ENCODE results near the gene AP4B1.

The AP4B1 gene

DNA sequence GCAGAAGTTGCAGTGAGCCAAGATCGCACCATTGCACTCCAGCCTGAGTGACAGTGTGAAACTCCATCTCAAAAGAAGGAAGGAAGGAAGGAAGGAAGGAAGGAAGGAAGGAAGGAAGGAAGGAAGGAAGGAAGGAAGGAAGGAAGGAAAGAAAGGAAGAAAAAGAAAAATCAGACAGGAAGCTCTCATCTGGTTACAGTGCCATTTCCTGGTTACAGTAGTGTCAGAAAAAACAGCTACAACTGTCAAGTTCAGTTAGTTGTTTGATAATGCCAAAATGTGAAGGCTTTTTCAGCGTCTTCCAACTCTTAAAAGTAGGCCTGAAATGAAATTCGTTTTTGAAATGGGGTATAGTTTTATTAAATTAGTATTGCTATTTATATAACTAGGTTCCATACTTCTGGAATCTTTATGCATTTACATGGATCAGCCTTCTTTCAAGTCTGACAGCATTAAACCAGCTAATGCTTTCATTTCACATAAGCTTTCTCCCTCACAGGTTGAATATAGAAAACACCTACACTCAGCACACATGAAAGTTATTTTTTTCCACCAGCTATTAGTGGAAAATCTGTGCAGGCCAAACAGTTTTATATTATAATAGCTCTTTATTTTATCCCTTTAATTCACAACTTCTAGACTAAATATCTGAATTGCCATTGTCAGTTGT is 54.3 kb downstream of the AP4B1 start:
- DNase-seq (ENCODE audit: low read depth in 1 of 2, low spot score in 1 of 2), result no peak
- Histone ChIP-seq H3K27ac (replicated peaks) (no peak overlapping the region), H3K27me3 (ENCODE audit: insufficient read depth, poor library complexity, severe bottlenecking) (no peaks in the 10 kb centered on the region), H3K4me3 (replicated peaks; ENCODE audit: insufficient read depth, low read length) (no peak overlapping the region)
- no peak for TF ChIP-seq SPI1 (IDR thresholded peaks at IDR 0.05; ENCODE audit: borderline replicate concordance, low read depth)
- TF ChIP-seq POLR2AphosphoS5 (IDR thresholded peaks at IDR 0.05; ENCODE audit: low read depth), result no peak
- TF ChIP-seq, protein P1, sequence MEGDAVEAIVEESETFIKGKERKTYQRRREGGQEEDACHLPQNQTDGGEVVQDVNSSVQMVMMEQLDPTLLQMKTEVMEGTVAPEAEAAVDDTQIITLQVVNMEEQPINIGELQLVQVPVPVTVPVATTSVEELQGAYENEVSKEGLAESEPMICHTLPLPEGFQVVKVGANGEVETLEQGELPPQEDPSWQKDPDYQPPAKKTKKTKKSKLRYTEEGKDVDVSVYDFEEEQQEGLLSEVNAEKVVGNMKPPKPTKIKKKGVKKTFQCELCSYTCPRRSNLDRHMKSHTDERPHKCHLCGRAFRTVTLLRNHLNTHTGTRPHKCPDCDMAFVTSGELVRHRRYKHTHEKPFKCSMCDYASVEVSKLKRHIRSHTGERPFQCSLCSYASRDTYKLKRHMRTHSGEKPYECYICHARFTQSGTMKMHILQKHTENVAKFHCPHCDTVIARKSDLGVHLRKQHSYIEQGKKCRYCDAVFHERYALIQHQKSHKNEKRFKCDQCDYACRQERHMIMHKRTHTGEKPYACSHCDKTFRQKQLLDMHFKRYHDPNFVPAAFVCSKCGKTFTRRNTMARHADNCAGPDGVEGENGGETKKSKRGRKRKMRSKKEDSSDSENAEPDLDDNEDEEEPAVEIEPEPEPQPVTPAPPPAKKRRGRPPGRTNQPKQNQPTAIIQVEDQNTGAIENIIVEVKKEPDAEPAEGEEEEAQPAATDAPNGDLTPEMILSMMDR (IDR thresholded peaks at IDR 0.05; ENCODE audit: insufficient read depth, low read length), result no peak
- no peak for TF ChIP-seq GABPA (IDR thresholded peaks at IDR 0.05; ENCODE audit: low read depth)
- TF ChIP-seq, protein P2, sequence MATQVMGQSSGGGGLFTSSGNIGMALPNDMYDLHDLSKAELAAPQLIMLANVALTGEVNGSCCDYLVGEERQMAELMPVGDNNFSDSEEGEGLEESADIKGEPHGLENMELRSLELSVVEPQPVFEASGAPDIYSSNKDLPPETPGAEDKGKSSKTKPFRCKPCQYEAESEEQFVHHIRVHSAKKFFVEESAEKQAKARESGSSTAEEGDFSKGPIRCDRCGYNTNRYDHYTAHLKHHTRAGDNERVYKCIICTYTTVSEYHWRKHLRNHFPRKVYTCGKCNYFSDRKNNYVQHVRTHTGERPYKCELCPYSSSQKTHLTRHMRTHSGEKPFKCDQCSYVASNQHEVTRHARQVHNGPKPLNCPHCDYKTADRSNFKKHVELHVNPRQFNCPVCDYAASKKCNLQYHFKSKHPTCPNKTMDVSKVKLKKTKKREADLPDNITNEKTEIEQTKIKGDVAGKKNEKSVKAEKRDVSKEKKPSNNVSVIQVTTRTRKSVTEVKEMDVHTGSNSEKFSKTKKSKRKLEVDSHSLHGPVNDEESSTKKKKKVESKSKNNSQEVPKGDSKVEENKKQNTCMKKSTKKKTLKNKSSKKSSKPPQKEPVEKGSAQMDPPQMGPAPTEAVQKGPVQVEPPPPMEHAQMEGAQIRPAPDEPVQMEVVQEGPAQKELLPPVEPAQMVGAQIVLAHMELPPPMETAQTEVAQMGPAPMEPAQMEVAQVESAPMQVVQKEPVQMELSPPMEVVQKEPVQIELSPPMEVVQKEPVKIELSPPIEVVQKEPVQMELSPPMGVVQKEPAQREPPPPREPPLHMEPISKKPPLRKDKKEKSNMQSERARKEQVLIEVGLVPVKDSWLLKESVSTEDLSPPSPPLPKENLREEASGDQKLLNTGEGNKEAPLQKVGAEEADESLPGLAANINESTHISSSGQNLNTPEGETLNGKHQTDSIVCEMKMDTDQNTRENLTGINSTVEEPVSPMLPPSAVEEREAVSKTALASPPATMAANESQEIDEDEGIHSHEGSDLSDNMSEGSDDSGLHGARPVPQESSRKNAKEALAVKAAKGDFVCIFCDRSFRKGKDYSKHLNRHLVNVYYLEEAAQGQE (IDR thresholded peaks at IDR 0.05; ENCODE audit: insufficient replicate concordance, low read depth), result no peak

DNA sequence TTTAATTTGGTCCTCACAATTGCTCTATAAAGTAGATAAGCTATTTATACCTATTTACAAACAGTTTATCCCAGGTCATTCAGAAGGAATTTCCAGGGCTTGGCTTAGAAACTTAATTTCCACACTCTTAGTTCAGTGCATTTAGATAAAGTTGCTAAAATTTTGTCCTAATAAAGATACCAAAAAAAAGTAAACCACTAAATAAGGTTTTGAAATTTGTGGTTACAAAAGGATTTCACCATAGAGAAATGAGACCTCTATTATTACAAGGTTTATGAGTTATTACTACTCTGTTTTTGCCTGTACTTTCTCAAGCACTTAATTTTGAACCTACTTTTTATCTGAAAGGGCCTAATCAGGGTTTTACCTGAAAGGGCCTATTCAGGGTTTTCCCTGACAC is 55.5 kb downstream of the AP4B1 start:
- TF ChIP-seq, protein P1 (IDR thresholded peaks at IDR 0.05; ENCODE audit: insufficient read depth, low read length), result no peak
- no peak for TF ChIP-seq GABPA (IDR thresholded peaks at IDR 0.05; ENCODE audit: low read depth)
- TF ChIP-seq, protein P2 (IDR thresholded peaks at IDR 0.05; ENCODE audit: insufficient replicate concordance, low read depth), result no peak
- no peak for TF ChIP-seq SPI1 (IDR thresholded peaks at IDR 0.05; ENCODE audit: borderline replicate concordance, low read depth)
- no peak for TF ChIP-seq POLR2AphosphoS5 (IDR thresholded peaks at IDR 0.05; ENCODE audit: low read depth)
- Histone ChIP-seq H3K27me3 (ENCODE audit: insufficient read depth, poor library complexity, severe bottlenecking) (no peaks in the 10 kb centered on the region), H3K4me3 (replicated peaks; ENCODE audit: insufficient read depth, low read length) (no peak overlapping the region), H3K27ac (replicated peaks) (no peak overlapping the region)
- no peak for DNase-seq (ENCODE audit: low read depth in 1 of 2, low spot score in 1 of 2)

DNA sequence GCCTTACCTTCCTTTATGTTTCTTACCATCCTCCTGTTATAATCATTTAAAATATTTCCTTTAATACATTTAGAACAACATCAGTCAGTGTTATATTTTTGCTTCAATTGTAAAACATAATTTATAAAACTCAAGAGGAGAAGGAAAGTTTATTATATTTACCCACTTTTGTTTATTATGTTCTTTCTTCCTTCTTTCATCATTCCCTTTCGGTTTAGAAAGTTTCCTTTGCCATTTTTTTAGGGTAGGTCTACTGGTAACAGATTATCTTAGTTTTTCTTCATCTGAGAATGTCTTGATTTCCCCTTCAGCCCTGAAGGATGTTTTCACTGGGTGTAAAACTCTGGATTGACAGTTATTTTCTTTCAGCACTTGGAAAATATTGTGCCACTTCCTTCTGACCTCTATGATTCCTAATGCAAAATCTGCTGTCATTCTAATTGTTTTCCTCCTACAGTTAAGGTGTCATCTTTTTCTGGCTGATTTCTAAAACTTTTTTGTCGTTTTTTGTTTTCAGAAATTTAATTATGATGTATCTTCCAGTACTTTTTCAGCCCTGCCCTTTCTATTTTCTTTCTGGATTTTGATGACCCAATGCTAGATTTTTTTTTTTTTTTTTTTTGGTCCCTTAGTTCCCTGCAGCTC is 58.1 kb downstream of the AP4B1 start:
- Histone ChIP-seq H3K27ac (replicated peaks) (no peak overlapping the region), H3K27me3 (ENCODE audit: insufficient read depth, poor library complexity, severe bottlenecking) (no peaks in the 10 kb centered on the region), H3K4me3 (replicated peaks; ENCODE audit: insufficient read depth, low read length) (no peak overlapping the region)
- no peak for DNase-seq (ENCODE audit: low read depth in 1 of 2, low spot score in 1 of 2)
- no peak for TF ChIP-seq POLR2AphosphoS5 (IDR thresholded peaks at IDR 0.05; ENCODE audit: low read depth)
- no peak for TF ChIP-seq GABPA (IDR thresholded peaks at IDR 0.05; ENCODE audit: low read depth)
- TF ChIP-seq, protein P1 (IDR thresholded peaks at IDR 0.05; ENCODE audit: insufficient read depth, low read length), result no peak
- TF ChIP-seq SPI1 (IDR thresholded peaks at IDR 0.05; ENCODE audit: borderline replicate concordance, low read depth), result no peak
- TF ChIP-seq, protein P2 (IDR thresholded peaks at IDR 0.05; ENCODE audit: insufficient replicate concordance, low read depth), result no peak

Data from HL-60 (cell line).